Activated CD8-positive, alpha-beta T cell treated with anti-CD3 and anti-CD28 coated beads for 36 hours (primary cell): ENCODE measurements around the gene TNIK. TPM values are rescaled to one million over a fixed set of nuclear protein-coding genes. Genes with fewer than 3 reads are reported as not detected.
A peak's percentile ranks its signal among the peaks of the same experiment; 100 is the strongest.

Source experiments
- ATAC-seq: fragments of 200-7000 bp; cut with Tn5 transposase; one replicate; pipeline ENCODE4 v1.10.0; 2021; ENCODE audit warnings: mild to moderate bottlenecking, moderate library complexity
- CTCF ChIA-PET: fragments of 350-600 bp; sonication (Branson Sonifier 250); formaldehyde crosslinking; loops from one replicate; lab custom pipeline; 2021; ENCODE audit warnings: antibody characterized with exemption; lab: Charles Lee
- POLR2A ChIA-PET: fragments of 350-600 bp; sonication (Branson Sonifier 250); formaldehyde crosslinking; loops from one replicate; lab custom pipeline; 2021; ENCODE audit warnings: antibody characterized with exemption; lab: Charles Lee
- DNase-seq: peaks from one replicate; pipeline ENCODE4 v3.0.0-alpha.2; 2020
- H3K27ac Mint-ChIP-seq: one replicate; pipeline ENCODE4 v1.8.0; 2021; ENCODE audit warnings: mild to moderate bottlenecking, mixed read lengths
- H3K27me3 Mint-ChIP-seq: one replicate; pipeline ENCODE4 v1.8.0; 2021; ENCODE audit warnings: mixed read lengths
- H3K36me3 Mint-ChIP-seq: one replicate; pipeline ENCODE4 v1.8.0; 2021; ENCODE audit warnings: low read depth, mixed read lengths
- H3K4me1 Mint-ChIP-seq: one replicate; pipeline ENCODE4 v1.8.0; 2021; ENCODE audit warnings: low read depth, mixed read lengths
- H3K4me3 Mint-ChIP-seq: one replicate; pipeline ENCODE4 v1.8.0; 2021; ENCODE audit warnings: mild to moderate bottlenecking, moderate library complexity, mixed read lengths
- H3K9me3 Mint-ChIP-seq: one replicate; pipeline ENCODE4 v1.8.0; 2021; ENCODE audit warnings: mixed read lengths
- CTCF ChIP-seq: fragments of 200-600 bp; IDR thresholded peaks from one replicate; pipeline ENCODE4 v1.8.0; 2022; ENCODE audit warnings: antibody characterized with exemption, mild to moderate bottlenecking
- intact Hi-C: fragments of 100-400 bp; cut with micrococcal nuclease; formaldehyde crosslinking; loops from one replicate; pipeline ENCODE4 v1.10.0; 2022
- total RNA-seq, 2 experiments: library from RNA; stranded (reverse); gene quantifications; one replicate each; pipeline ENCODE4 v1.2.3, GENCODE V29; 2021

Gene TNIK
- total RNA-seq, 2 experiments from 2014 or later = 25.1 to 28.8 TPM

GRCh38 chr3:171268677-171269076, 191.5 kb downstream of the TNIK start:
- no peak for ATAC-seq
- Mint-ChIP-seq H3K27me3 (no peaks in the 10 kb centered on the region), H3K36me3 (peaks cover 12% of the 10 kb centered on the region), H3K4me1 (peaks cover 76% of the 10 kb centered on the region), H3K4me3 (no peak overlapping the region), H3K27ac (peak overlapping the region; percentile 23), H3K9me3 (peaks cover 3% of the 10 kb centered on the region)
- intact Hi-C loops = no loop called here
- CTCF ChIA-PET = interaction anchor here (0.7 to 1.9 kb wide), 3 partner anchors 11 to 105 kb away, joined by 3 to 7 read pairs (median 4); no protein-coding TSS in a partner anchor
- TF ChIP-seq CTCF = no peak
- DNase-seq = no peak
- POLR2A ChIA-PET = interaction anchor here (1.1 to 1.2 kb wide), 2 partner anchors 11 to 19 kb away, joined by 3 to 4 read pairs; no protein-coding TSS in a partner anchor

GRCh38 chr3:171267104-171267503, 193.1 kb downstream of the TNIK start:
- Mint-ChIP-seq H3K9me3 (no peaks in the 10 kb centered on the region), H3K27ac (peak overlapping the region; percentile 76), H3K36me3 (peaks cover 8% of the 10 kb centered on the region), H3K4me3 (no peak overlapping the region), H3K27me3 (no peaks in the 10 kb centered on the region), H3K4me1 (peaks cover 78% of the 10 kb centered on the region)
- intact Hi-C loops = no loop called here
- peak; percentile 80 for ATAC-seq
- TF ChIP-seq CTCF = no peak
- CTCF ChIA-PET = interaction anchor here (0.6 to 1.3 kb wide), 3 partner anchors 79 to 104 kb away, joined by 3 to 4 read pairs (median 3); no protein-coding TSS in a partner anchor
- peak; percentile 34 for DNase-seq
- POLR2A ChIA-PET = interaction anchor here (1.1 to 1.4 kb wide), 2 partner anchors 8 to 192 kb away, joined by 3 to 4 read pairs; no protein-coding TSS in a partner anchor

- peak overlapping the region; percentile 76 for H3K27ac Mint-ChIP-seq
- H3K27me3 Mint-ChIP-seq = no peaks in the 10 kb centered on the region
- intact Hi-C loops = no loop called here
- no peak for TF ChIP-seq CTCF
- DNase-seq (no peak), ATAC-seq (peak; percentile 16)
- POLR2A ChIA-PET = interaction anchor here (1.4 kb wide), 1 partner anchor 8 kb away, joined by 4 read pairs; no protein-coding TSS in a partner anchor
- H3K36me3 Mint-ChIP-seq = peaks cover 6% of the 10 kb centered on the region
- CTCF ChIA-PET = interaction anchor here (0.7 kb wide), 1 partner anchor 17 kb away, joined by 3 read pairs; no protein-coding TSS in a partner anchor
- H3K4me3 Mint-ChIP-seq = peak overlapping the region; percentile 22
- peaks cover 81% of the 10 kb centered on the region for H3K4me1 Mint-ChIP-seq
- no peaks in the 10 kb centered on the region for H3K9me3 Mint-ChIP-seq
Observed at GRCh38 chr3:171266740-171267073, 193.5 kb downstream of the TNIK start.

- POLR2A ChIA-PET = interaction anchor here (1.4 kb wide), 1 partner anchor 7 kb away, joined by 4 read pairs; no protein-coding TSS in a partner anchor
- no peaks in the 10 kb centered on the region for H3K27me3 Mint-ChIP-seq
- H3K36me3 Mint-ChIP-seq = peaks cover 6% of the 10 kb centered on the region
- peaks cover 84% of the 10 kb centered on the region for H3K4me1 Mint-ChIP-seq
- TF ChIP-seq CTCF = no peak
- no peak for DNase-seq
- peak overlapping the region; percentile 76 for H3K27ac Mint-ChIP-seq
- H3K9me3 Mint-ChIP-seq = no peaks in the 10 kb centered on the region
- CTCF ChIA-PET = interaction anchor here (0.7 kb wide), 1 partner anchor 16 kb away, joined by 3 read pairs; no protein-coding TSS in a partner anchor
- intact Hi-C loops = no loop called here
- H3K4me3 Mint-ChIP-seq = peak overlapping the region; percentile 30
- no peak for ATAC-seq
Observed at GRCh38 chr3:171266034-171266739, 194.0 kb downstream of the TNIK start.

GRCh38 chr3:171264758-171265157, 195.4 kb downstream of the TNIK start:
- H3K4me1 Mint-ChIP-seq = peaks cover 79% of the 10 kb centered on the region
- no peaks in the 10 kb centered on the region for H3K9me3 Mint-ChIP-seq
- ChIA-PET POLR2A (no interaction called here), CTCF (no interaction called here)
- no peak overlapping the region for H3K4me3 Mint-ChIP-seq
- TF ChIP-seq CTCF = no peak
- H3K27ac Mint-ChIP-seq = no peak overlapping the region
- no peak for ATAC-seq
- peaks cover 6% of the 10 kb centered on the region for H3K36me3 Mint-ChIP-seq
- no peaks in the 10 kb centered on the region for H3K27me3 Mint-ChIP-seq
- DNase-seq = no peak
- intact Hi-C loops = loop anchor here (5.0 kb wide), 1 partner anchor 77 kb away; no protein-coding TSS in a partner anchor
